WERI-Rb-1 (cell line): ENCODE measurements around the gene NPTXR.

ENCODE experiments used
- DNase-seq: peaks from one replicate; pipeline ENCODE4 v3.0.0-alpha.2; 2020
- H3K27ac ChIP-seq: fragments of 250-450 bp; sonication (Bioruptor Pico); 2 replicates; pipeline ENCODE4 v1.5.1; 2020; ENCODE audit warnings: mild to moderate bottlenecking, moderate library complexity
- H3K27me3 ChIP-seq: fragments of 250-450 bp; sonication (Bioruptor Pico); 2 replicates; pipeline ENCODE4 v1.5.1; 2021; ENCODE audit warnings: mild to moderate bottlenecking, low read depth, moderate library complexity; ENCODE audit not compliant: insufficient read depth, severe bottlenecking
- H3K36me3 ChIP-seq: fragments of 250-450 bp; sonication (Bioruptor Pico); 2 replicates; pipeline ENCODE4 v1.5.1; 2020; ENCODE audit warnings: mild to moderate bottlenecking, moderate library complexity
- H3K4me3 ChIP-seq: 2 replicates; pipeline ENCODE4 v1.5.1; 2011; ENCODE audit warnings: low read depth, mild to moderate bottlenecking, control low read depth, low read length
- H3K9me3 ChIP-seq: fragments of 250-450 bp; sonication (Bioruptor Pico); 2 replicates; pipeline ENCODE4 v1.5.1; 2021; ENCODE audit warnings: mild to moderate bottlenecking, moderate library complexity; ENCODE audit not compliant: severe bottlenecking
- CTCF ChIP-seq: IDR thresholded peaks from 2 replicates; pipeline ENCODE4 v1.5.1; 2011; ENCODE audit warnings: low read depth, mild to moderate bottlenecking, control low read depth, inconsistent platforms, low read length

NPTXR gene

GRCh38 chr22:38867471-38868285, 23.9 kb upstream of the NPTXR start:
- DNase-seq, result no peak
- Histone ChIP-seq H3K27ac (no peak overlapping the region; the same call in 1 of the 2 replicates), H3K36me3 (peaks cover 54% of the 10 kb centered on the region)

GRCh38 chr22:38867124-38867455, 23.3 kb upstream of the NPTXR start:
- Histone ChIP-seq H3K9me3 (no peaks in the 10 kb centered on the region), H3K4me3 (no peak overlapping the region), H3K27ac (no peak overlapping the region), H3K27me3 (no peaks in the 10 kb centered on the region), H3K36me3 (peaks cover 54% of the 10 kb centered on the region)
- no peak for DNase-seq
- TF ChIP-seq CTCF, result no peak

More at GRCh38 chr22:38867471-38868285, 23.9 kb upstream of the NPTXR start:
- no peak for TF ChIP-seq CTCF
- Histone ChIP-seq H3K9me3 (no peaks in the 10 kb centered on the region), H3K27me3 (no peaks in the 10 kb centered on the region), H3K4me3 (no peak overlapping the region)

GRCh38 chr22:38866399-38867123, 22.7 kb upstream of the NPTXR start:
- no peaks in the 10 kb centered on the region for H3K27me3 ChIP-seq
- H3K27ac ChIP-seq, result no peak overlapping the region
- H3K9me3 ChIP-seq, result no peaks in the 10 kb centered on the region
- peak; percentile 4 for DNase-seq
- no peak for TF ChIP-seq CTCF
- H3K4me3 ChIP-seq, result no peak overlapping the region
- H3K36me3 ChIP-seq, result peaks cover 54% of the 10 kb centered on the region

- no peak for TF ChIP-seq CTCF
- H3K4me3 ChIP-seq, result no peak overlapping the region
- peaks cover 54% of the 10 kb centered on the region for H3K36me3 ChIP-seq
- no peaks in the 10 kb centered on the region for H3K27me3 ChIP-seq
- DNase-seq, result no peak
- no peaks in the 10 kb centered on the region for H3K9me3 ChIP-seq
- no peak overlapping the region for H3K27ac ChIP-seq
Observed at GRCh38 chr22:38866024-38866398, 22.2 kb upstream of the NPTXR start.

- no peak for TF ChIP-seq CTCF
- H3K27ac ChIP-seq, result no peak overlapping the region
Observed at GRCh38 chr22:38865201-38866023, 21.6 kb upstream of the NPTXR start.

More at GRCh38 chr22:38865201-38866023, 21.6 kb upstream of the NPTXR start:
- DNase-seq, result peak; percentile 4
- Histone ChIP-seq H3K36me3 (peaks cover 51% of the 10 kb centered on the region), H3K27me3 (no peaks in the 10 kb centered on the region), H3K9me3 (no peaks in the 10 kb centered on the region), H3K4me3 (no peak overlapping the region)
